CD4-positive, alpha-beta T cell treated with Interleukin-21 for 1 hour (primary cell): Measurements from ENCODE around the gene FOXP1.
"Not testable (repeated sequence)": the region's sequence is repeated elsewhere in the genome, so short reads cannot be mapped to it uniquely, and the experiment has no call there.

Experiments used
- DNase-seq: peaks from one replicate; pipeline ENCODE4 v3.0.0-alpha.2; 2020

FOXP1 gene

DNA sequence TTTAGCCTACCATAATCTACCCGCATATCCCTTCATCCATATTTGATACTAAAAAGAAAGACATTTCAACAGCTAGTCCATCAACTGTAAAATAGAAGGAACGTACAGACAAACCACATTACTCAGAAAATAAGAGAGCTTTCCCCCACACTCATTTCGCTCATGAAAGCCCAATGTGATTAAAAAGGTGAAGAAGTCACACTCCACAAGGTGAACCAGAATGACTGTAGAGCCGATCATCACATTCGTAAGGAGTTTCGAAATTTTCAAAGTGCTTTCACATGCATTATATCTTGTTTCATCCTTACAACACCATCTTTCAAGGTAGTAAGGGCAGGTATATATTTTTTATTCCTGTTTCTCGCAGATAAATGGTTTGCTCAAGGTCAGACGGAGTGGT lies 225.3 kb downstream of the FOXP1 start:
- no peak for DNase-seq

DNA sequence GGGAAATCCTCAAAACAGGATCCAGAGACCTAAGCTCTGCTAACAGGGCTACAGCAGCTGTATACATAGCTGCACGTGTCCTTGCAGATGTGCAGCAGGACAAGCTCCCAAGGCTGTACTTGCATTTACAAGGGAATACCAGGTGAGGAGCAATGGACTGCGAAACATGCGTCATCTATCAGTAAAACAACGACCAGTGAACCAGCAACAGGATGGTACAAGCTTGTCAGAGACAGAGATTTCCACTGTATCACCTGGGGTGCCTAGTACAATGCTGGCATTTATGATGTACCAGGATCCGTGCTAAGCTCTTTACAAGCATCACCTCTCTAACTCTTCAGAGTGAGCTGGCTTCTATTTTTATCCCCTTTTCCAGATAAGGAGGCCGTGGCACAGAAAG lies 227.3 kb downstream of the FOXP1 start:
- DNase-seq, result no peak

DNA sequence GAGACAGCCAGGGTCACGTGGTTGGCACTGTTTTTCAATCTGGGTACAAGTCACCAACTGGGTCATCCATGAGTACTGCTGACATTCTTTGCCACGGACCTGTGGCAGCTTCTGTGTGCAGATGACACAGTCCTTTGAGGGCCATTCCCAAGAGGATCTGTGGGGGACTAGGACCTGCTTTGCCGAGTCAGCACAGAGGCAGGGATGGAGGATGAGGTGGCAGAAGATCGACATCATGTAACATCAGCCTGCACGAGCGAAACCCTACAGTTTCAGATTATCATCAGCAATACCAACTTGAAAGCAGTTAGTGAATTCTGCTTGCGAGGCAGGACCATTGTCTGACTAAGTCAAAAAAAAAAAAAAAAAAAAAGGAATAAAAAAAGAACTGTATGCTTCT lies 227.7 kb downstream of the FOXP1 start:
- DNase-seq, result no peak

- DNase-seq, result no peak
Observed at GRCh38 chr3:71355037-71355436, 228.5 kb downstream of the FOXP1 start.

GRCh38 chr3:71351403-71352149 lies 232.0 kb downstream of the FOXP1 start:
- DNase-seq, result no peak

DNA sequence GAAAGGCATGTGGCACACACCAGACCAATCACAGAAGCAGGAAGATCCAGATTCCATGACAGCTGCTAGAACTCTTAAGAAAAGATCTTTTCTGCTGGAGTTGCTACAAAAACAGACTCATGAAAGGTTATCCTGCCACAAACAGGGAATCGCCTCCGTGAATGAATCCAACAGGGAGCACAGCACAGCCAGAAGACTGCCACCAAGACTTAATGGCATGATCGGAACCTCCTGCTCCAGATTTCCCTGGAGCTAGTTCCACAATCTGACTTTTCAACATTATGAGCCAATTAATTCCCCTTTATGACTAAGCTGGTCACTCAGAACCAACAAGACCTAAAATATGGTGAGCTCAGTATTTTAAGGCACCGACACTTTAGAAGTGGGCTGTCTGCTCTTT lies 232.5 kb downstream of the FOXP1 start:
- DNase-seq, result no peak

- no peak for DNase-seq
Observed at GRCh38 chr3:71348831-71349230, 234.7 kb downstream of the FOXP1 start.

- DNase-seq, result no peak
Observed at GRCh38 chr3:71348001-71348632, 235.4 kb downstream of the FOXP1 start.

- no peak for DNase-seq
Observed at GRCh38 chr3:71346061-71346460, 237.5 kb downstream of the FOXP1 start.

- no peak for DNase-seq
Observed at GRCh38 chr3:71345429-71346040, 238.0 kb downstream of the FOXP1 start.

GRCh38 chr3:71341721-71342120 lies 241.8 kb downstream of the FOXP1 start:
- DNase-seq, result no peak

DNA sequence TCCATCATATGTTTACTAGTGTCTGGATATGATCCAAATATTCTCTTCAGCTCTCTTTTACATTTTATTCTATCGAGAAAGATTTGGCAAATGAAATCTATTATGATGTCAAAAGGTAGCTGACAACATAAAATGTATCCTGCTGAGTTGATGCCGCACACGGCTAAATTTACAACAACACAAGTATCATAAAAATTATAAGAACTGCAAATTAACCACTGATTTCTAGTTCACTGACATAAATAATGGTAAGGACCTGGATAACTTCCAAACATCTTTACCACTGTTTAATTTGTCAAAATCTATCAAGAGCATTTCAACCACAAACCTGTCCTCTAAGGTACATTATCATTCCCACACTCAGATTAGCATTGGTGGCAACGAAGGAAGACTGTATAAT lies 244.5 kb downstream of the FOXP1 start:
- no peak for DNase-seq

GRCh38 chr3:71332813-71333212 lies 250.7 kb downstream of the FOXP1 start:
- DNase-seq, result no peak

DNA sequence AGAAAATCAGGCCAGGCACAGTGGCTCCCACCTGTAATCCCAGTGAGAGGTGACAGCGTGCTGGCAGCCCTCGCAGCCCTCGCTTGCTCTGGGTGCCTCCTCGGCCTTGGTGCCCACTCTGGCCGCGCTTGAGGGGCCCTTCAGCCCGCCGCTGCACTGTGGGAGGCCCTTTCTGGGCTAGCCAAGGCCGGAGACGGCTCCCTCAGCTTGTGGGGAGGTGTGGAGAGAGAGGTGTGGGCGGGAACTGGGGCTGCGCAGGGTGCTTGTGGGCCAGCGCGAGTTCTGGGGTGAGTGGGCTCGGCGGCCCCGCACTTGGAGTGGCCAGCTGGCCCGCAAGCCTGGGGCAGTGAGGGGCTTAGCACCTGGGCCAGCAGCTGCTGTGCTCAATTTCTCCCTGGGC lies 252.6 kb downstream of the FOXP1 start:
- DNase-seq, result no peak

- DNase-seq, result no peak
Observed at GRCh38 chr3:71330505-71330904, 253.0 kb downstream of the FOXP1 start.

DNA sequence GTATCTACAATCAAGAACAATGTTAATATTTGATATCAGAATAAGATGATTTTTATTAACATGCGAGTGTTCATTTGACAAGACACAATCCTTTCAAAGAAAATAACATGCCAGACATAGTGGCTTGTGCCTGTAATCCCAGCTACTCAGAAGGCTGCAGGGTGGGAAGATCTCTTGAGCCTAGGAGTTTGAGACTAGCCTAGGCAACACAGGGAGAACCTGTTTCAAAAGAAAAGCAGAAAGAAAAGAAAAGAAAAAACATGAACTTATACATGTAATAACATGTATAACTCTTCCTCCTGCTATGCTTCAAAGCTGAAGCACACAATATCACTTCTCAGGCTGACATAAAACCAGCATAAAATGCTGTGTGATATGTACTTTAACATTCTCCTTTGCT lies 253.7 kb downstream of the FOXP1 start:
- DNase-seq, result no peak

DNA sequence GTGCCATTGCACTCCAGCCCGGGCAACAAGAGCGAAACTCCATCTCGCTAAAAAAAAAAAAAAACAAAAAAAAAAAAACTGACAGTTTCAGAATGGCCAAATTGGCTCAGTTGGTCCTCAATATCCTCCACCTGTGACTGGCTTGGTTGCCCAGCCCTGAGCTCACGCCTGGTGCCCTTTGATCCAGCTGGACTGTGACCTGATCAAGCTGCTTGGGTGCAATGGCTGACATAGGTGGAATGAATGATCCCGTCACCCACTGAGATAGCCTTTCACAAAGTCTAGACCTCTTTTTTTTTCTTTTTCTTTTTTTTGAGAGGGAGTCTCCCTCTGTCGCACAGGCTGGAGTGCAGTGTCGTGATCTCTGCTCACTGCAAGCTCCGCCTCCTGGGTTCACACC lies 254.6 kb downstream of the FOXP1 start:
- DNase-seq, result no peak

DNA sequence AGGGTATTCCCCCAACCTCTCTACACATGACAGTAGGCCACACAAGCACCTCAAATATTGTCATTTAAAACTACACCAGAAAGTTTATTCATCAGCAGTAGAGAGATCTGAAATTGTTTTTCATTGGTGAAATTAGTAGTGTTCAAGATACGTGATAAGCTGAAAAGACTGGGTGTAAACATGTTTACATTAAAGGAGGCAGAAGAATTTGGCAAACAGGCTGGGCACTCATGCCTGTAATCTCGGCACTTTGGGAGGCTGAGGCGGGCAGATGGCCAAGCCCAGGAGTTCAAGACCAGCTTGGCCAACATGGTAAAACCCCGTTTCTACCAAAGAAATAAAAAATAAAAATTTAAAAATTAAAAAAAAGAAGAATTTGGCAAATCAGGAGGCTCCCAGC lies 255.6 kb downstream of the FOXP1 start:
- no peak for DNase-seq

- no peak for DNase-seq
Observed at GRCh38 chr3:71325715-71326114, 257.8 kb downstream of the FOXP1 start.

DNA sequence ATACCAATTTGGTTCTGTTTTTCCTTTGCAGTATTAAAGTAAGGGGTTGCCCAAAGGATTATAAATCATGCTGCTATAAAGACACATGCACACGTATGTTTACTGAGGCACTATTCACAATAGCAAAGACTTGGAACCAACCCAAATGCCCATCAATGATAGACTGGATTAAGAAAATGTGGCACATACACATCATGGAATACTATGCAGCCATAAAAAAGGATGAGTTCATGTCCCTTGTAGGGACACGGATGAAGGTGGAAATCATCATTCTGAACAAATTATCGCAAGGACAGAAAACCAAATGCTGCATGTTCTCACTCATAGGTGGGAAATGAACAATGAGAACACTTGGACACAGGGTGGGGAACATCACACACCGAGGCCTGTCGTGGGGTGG lies 259.3 kb downstream of the FOXP1 start:
- DNase-seq, result not testable (repeated sequence)

DNA sequence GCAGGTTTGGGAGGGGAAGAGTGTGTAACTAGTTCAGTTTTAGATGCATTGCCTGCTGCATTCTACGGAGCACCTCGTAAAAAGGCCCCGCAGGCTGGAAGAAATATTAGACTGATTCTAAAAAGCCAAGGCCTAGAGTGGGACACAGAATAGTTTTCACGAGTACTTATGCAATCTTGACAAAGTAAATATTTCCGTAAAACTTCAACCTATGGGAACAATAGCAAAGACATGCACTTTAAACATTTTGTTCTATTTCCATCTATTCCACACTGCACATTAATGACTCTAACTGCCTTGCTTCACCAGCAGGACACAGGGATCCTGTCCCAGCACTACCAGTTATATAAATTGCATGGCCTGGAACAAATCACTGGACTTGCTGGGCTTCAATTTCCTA lies 260.0 kb downstream of the FOXP1 start:
- DNase-seq, result no peak

DNA sequence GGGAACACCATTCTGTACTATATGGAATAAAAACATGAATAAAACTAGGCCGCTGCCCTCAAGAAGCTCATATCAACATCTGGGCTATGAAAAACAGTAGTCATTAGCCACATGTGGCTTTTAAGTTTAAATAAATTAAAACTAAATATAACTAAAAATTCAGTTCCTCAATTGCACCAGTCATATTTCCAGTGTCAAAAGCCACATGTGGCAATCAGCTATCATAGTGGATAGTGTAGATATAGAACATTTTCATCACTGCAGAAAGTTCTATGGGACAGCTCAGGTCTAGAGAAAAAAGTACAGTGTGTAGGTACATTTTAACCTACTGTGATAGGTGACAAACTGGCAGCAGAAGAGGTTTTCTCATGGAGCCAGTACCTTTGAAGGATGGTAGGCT lies 261.4 kb downstream of the FOXP1 start:
- DNase-seq, result no peak

DNA sequence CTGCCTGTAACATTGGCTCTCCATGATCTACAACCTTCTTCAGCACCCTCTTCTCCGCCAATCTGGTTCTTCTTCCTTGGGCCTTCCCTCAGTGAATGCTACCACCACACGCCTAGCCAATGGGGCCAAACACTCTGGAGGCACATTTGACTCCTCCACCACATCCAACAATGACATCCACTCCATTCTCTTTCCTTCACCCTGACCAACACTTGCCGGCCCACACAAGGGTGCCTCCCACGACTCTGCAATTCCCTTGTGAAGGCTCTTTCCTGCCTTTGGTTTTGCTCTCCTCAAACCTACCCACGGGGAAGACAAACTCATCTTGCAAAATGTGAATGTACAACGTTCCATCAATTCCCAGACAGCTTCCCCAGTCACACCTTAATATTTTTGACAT lies 263.8 kb downstream of the FOXP1 start:
- no peak for DNase-seq

- DNase-seq, result no peak
Observed at GRCh38 chr3:71318458-71318827, 265.1 kb downstream of the FOXP1 start.
